HG02798 (cell line): ENCODE results near the gene BLVRB.
"Not testable (repeated sequence)": the region's sequence is repeated elsewhere in the genome, so short reads cannot be mapped to it uniquely, and the experiment has no call there.

Source experiments
- ATAC-seq: cut with Tn5 transposase; IDR thresholded peaks from one replicate; pipeline ENCODE4 v1.9.1; 2021; ENCODE audit warnings: mild to moderate bottlenecking; ENCODE audit not compliant: unreplicated experiment, poor library complexity

BLVRB gene

GRCh38 chr19:40492274-40492673 is 26.7 kb upstream of the BLVRB start:
- no peak for ATAC-seq

GRCh38 chr19:40489882-40490230 is 24.3 kb upstream of the BLVRB start:
- ATAC-seq, result no peak

- ATAC-seq, result no peak
These were observed 20.5 kb upstream of the BLVRB start for GRCh38 chr19:40486017-40486416.

- ATAC-seq, result not testable (repeated sequence)
These were observed 10.5 kb upstream of the BLVRB start for GRCh38 chr19:40475878-40476644.

GRCh38 chr19:40474737-40475136 is 9.2 kb upstream of the BLVRB start:
- ATAC-seq, result no peak

- no peak for ATAC-seq
These were observed 7.0 kb upstream of the BLVRB start for GRCh38 chr19:40472516-40472915.

GRCh38 chr19:40471111-40471510 is 5.6 kb upstream of the BLVRB start:
- ATAC-seq, result no peak

- ATAC-seq, result no peak
These were observed 3.5 kb upstream of the BLVRB start for GRCh38 chr19:40469011-40469410.

GRCh38 chr19:40466985-40467734 is 1.6 kb upstream of the BLVRB start, which contains the start of gene SPTBN4:
Gene SPTBN4, plus strand, starts transcription at chr19:40467001. Its CDS starts 5,621 bp downstream, at chr19:40472622.
- ATAC-seq, result no peak

GRCh38 chr19:40466219-40466984 is 857 bp upstream of the BLVRB start:
- peak; percentile 31 for ATAC-seq

- no peak for ATAC-seq
These were observed 454 bp downstream of the BLVRB start for GRCh38 chr19:40465025-40465556.

GRCh38 chr19:40464059-40465024 is 1.2 kb downstream of the BLVRB start:
- ATAC-seq, result no peak

- not testable (repeated sequence) for ATAC-seq
These were observed 1.9 kb downstream of the BLVRB start for GRCh38 chr19:40463587-40464037.

- no peak for ATAC-seq
These were observed 3.8 kb downstream of the BLVRB start for GRCh38 chr19:40461669-40462221.

GRCh38 chr19:40460185-40460584 is 5.4 kb downstream of the BLVRB start:
- no peak for ATAC-seq

- no peak for ATAC-seq
These were observed 7.0 kb downstream of the BLVRB start for GRCh38 chr19:40458597-40458974.

GRCh38 chr19:40457953-40458596 is 7.5 kb downstream of the BLVRB start:
- no peak for ATAC-seq

GRCh38 chr19:40457048-40457447 is 8.5 kb downstream of the BLVRB start:
- ATAC-seq, result no peak

- not testable (repeated sequence) for ATAC-seq
These were observed 11.6 kb downstream of the BLVRB start for GRCh38 chr19:40453943-40454342.
